NCI-H128 (cell line): Measurements from ENCODE around the gene CFAP20DC.
A peak's percentile ranks its signal among the peaks of the same experiment; 100 is the strongest.
"Not testable (repeated sequence)": the region's sequence is repeated elsewhere in the genome, so short reads cannot be mapped to it uniquely, and the experiment has no call there.

Experiments
- DNase-seq: peaks from one replicate; lab custom pipeline; 2025; ENCODE audit not compliant: unreplicated experiment; lab: John Stamatoyannopoulos, UW

CFAP20DC gene

GRCh38 chr3:58806551-58807244 is 243.1 kb downstream of the CFAP20DC start:
- DNase-seq = not testable (repeated sequence)

GRCh38 chr3:58804914-58805313 is 244.9 kb downstream of the CFAP20DC start:
- DNase-seq = no peak

- no peak for DNase-seq
Measured at GRCh38 chr3:58801541-58801940, 248.3 kb downstream of the CFAP20DC start.

- no peak for DNase-seq
Measured at GRCh38 chr3:58800940-58801339, 248.9 kb downstream of the CFAP20DC start.

GRCh38 chr3:58800032-58800431 is 249.8 kb downstream of the CFAP20DC start:
- DNase-seq = no peak

GRCh38 chr3:58799271-58799670 is 250.6 kb downstream of the CFAP20DC start:
- DNase-seq = no peak

- DNase-seq = no peak
Measured at GRCh38 chr3:58798312-58798711, 251.5 kb downstream of the CFAP20DC start.

GRCh38 chr3:58794750-58795149 is 255.1 kb downstream of the CFAP20DC start:
- DNase-seq = no peak

- DNase-seq = no peak
Measured at GRCh38 chr3:58793938-58794337, 255.9 kb downstream of the CFAP20DC start.

- DNase-seq = no peak
Measured at GRCh38 chr3:58792921-58793451, 256.8 kb downstream of the CFAP20DC start.

- DNase-seq = no peak
Measured at GRCh38 chr3:58789385-58789784, 260.4 kb downstream of the CFAP20DC start.

GRCh38 chr3:58784888-58785287 is 264.9 kb downstream of the CFAP20DC start:
- DNase-seq = no peak

GRCh38 chr3:58784425-58784824 is 265.4 kb downstream of the CFAP20DC start:
- DNase-seq = no peak

- no peak for DNase-seq
Measured at GRCh38 chr3:58783845-58784244, 266.0 kb downstream of the CFAP20DC start.

GRCh38 chr3:58779934-58780333 is 269.9 kb downstream of the CFAP20DC start:
- no peak for DNase-seq

- no peak for DNase-seq
Measured at GRCh38 chr3:58776231-58776630, 273.6 kb downstream of the CFAP20DC start.

GRCh38 chr3:58772462-58772861 is 277.4 kb downstream of the CFAP20DC start:
- DNase-seq = no peak

GRCh38 chr3:58769065-58769464 is 280.8 kb downstream of the CFAP20DC start:
- no peak for DNase-seq

GRCh38 chr3:58766587-58767282 is 283.1 kb downstream of the CFAP20DC start:
- peak; percentile 25 for DNase-seq

- DNase-seq = no peak
Measured at GRCh38 chr3:58755150-58755549, 294.7 kb downstream of the CFAP20DC start.

GRCh38 chr3:58754074-58754473 is 295.8 kb downstream of the CFAP20DC start:
- DNase-seq = no peak

GRCh38 chr3:58751882-58752567 is 297.8 kb downstream of the CFAP20DC start:
- no peak for DNase-seq
